Upper lobe of left lung (tissue), 6 donors: ENCODE data around the gene TFG. TPM values are rescaled to one million over a fixed set of nuclear protein-coding genes. Genes with fewer than 3 reads are reported as not detected.

Experiments used
- ATAC-seq, 2 donors: fragments of 200-7000 bp; cut with Tn5 transposase; one replicate each; pipeline ENCODE4 v1.9.1; 2022; ENCODE audit warnings: mild to moderate bottlenecking in 2 of 2, moderate library complexity in 2 of 2; ENCODE audit not compliant: low FRiP score in 2 of 2
- DNase-seq, 2 donors: peaks; one replicate each; pipeline ENCODE4 v3.0.0-alpha.2; 2019 to 2020
- H3K27ac ChIP-seq, 4 donors: fragments of 200-600 bp; sonication (generic); one replicate each; pipeline ENCODE4 v1.5.1; 2016 to 2019
- H3K27me3 ChIP-seq, 4 donors: fragments of 200-600 bp; sonication (generic); one replicate each; pipeline ENCODE4 v1.5.1; 2017 to 2019
- H3K36me3 ChIP-seq, 4 donors: fragments of 200-600 bp; sonication (generic); one replicate each; pipeline ENCODE4 v1.5.1; 2016 to 2019
- H3K4me1 ChIP-seq, 4 donors: fragments of 200-600 bp; sonication (generic); one replicate each; pipeline ENCODE4 v1.5.1; 2018 to 2019
- H3K4me3 ChIP-seq, 4 donors: fragments of 200-600 bp; sonication (generic); one replicate each; pipeline ENCODE4 v1.5.1; 2017 to 2019; ENCODE audit warnings: mild to moderate bottlenecking in 2 of 4, moderate library complexity in 1 of 4
- H3K9me3 ChIP-seq, 4 donors: fragments of 200-600 bp; sonication (generic); one replicate each; pipeline ENCODE4 v1.5.1; 2018 to 2019
- EP300 ChIP-seq, 4 donors: sonication (generic); formaldehyde crosslinking; IDR thresholded peaks; one replicate each; pipeline ENCODE4 v1.5.1; 2017; ENCODE audit warnings: antibody characterized with exemption in 4 of 4, control low read depth in 2 of 4
- POLR2A ChIP-seq, 4 donors: fragments of 450-650 bp; IDR thresholded peaks; one replicate each; pipeline ENCODE4 v1.5.1; 2016 to 2017; ENCODE audit warnings: antibody characterized with exemption in 4 of 4, mild to moderate bottlenecking in 2 of 4
- POLR2AphosphoS5 ChIP-seq, 2 donors: sonication (generic); formaldehyde crosslinking; IDR thresholded peaks; one replicate each; pipeline ENCODE4 v1.5.1; 2017; ENCODE audit warnings: antibody characterized with exemption in 2 of 2
- WGBS, 2 donors: methylation state at CpG; one replicate each; pipeline ENCODE4 v1.1.5; 2017 to 2018; 5-methylcytosine and 5-hydroxymethylcytosine counted together
- total RNA-seq, 6 donors: library from RNA; depleted of rRNA in 4 of 6; stranded (reverse); fragments of >200 nt in 4 of 6; gene quantifications; one replicate each; pipeline versions ENCODE4 v1.1.0 to v1.2.1, GENCODE V29; 2016 to 2021
- TF ChIP-seq, protein P1 (sequence below), 6 experiments: fragments of 450-650 bp in 4 of 6; fragments of 200-600 bp in 2 of 6; sonication (generic) in 2 of 6; IDR thresholded peaks; one replicate each; pipeline ENCODE4 v1.5.1; 2016 to 2019; ENCODE audit warnings: antibody characterized with exemption in 6 of 6
- donor health status: DM: no; HTN: no; CAD: no; lungs with moderate emphysema.
- donor health status: DM: no; HTN: yes; CAD: no; lungs with severe emphysema.

The TFG gene
- total RNA-seq, 6 donors from 2014 or later, result 29.6 to 87.4 (median 55.9) TPM

GRCh38 chr3:100717637-100718487 is 8.6 kb downstream of the TFG start:
- ATAC-seq (no peak), DNase-seq (no peak)
- Histone ChIP-seq H3K4me3 (no peak overlapping the region), H3K27me3 (no peaks in the 10 kb centered on the region), H3K27ac (peak overlapping the region in 1 of 4 donors; percentile 23), H3K36me3 (peaks cover 13 to 61% (median 20%) of the 10 kb centered on the region in 4 donors), H3K4me1 (peaks cover 5 to 17% (median 8%) of the 10 kb centered on the region in 4 donors), H3K9me3 (no peaks in the 10 kb centered on the region)
- WGBS, 2 donors, result 92 to 96% methylated on average over 4 of the region's 4 CpGs
- TF ChIP-seq POLR2AphosphoS5 (IDR thresholded peaks at IDR 0.05) (no peak), POLR2A (IDR thresholded peaks at IDR 0.05) (no peak), EP300 (IDR thresholded peaks at IDR 0.05) (no peak)
- TF ChIP-seq, protein P1, sequence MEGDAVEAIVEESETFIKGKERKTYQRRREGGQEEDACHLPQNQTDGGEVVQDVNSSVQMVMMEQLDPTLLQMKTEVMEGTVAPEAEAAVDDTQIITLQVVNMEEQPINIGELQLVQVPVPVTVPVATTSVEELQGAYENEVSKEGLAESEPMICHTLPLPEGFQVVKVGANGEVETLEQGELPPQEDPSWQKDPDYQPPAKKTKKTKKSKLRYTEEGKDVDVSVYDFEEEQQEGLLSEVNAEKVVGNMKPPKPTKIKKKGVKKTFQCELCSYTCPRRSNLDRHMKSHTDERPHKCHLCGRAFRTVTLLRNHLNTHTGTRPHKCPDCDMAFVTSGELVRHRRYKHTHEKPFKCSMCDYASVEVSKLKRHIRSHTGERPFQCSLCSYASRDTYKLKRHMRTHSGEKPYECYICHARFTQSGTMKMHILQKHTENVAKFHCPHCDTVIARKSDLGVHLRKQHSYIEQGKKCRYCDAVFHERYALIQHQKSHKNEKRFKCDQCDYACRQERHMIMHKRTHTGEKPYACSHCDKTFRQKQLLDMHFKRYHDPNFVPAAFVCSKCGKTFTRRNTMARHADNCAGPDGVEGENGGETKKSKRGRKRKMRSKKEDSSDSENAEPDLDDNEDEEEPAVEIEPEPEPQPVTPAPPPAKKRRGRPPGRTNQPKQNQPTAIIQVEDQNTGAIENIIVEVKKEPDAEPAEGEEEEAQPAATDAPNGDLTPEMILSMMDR (IDR thresholded peaks at IDR 0.05), result no peak

DNA sequence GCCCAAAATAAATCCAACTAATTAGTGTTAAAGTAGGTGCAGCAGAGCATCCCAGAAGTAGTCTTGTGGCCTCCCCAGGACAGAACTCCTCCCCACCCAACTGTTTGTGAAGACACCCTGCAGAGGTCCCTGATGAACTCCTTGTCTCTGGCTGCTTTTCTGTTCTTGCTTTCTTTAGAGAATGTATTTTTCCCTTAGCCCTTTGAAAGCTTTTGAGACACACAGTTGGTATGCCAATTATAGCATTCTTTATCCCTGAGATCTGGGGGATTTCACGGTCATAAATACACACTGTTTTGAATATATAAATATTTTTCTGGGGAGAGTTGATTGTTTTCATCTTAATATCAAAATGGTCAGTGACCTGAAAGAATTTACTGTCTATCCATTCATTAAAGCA is 9.8 kb downstream of the TFG start:
- WGBS, 2 donors, result 45 to 52% methylated on average over 1 of the region's 1 CpG
- Histone ChIP-seq H3K4me1 (peaks cover 3 to 17% (median 8%) of the 10 kb centered on the region in 4 donors), H3K9me3 (no peaks in the 10 kb centered on the region), H3K27me3 (no peaks in the 10 kb centered on the region), H3K4me3 (no peak overlapping the region), H3K27ac (no peak overlapping the region), H3K36me3 (peaks cover 8 to 65% (median 15%) of the 10 kb centered on the region in 4 donors)
- TF ChIP-seq EP300 (IDR thresholded peaks at IDR 0.05) (no peak), POLR2A (IDR thresholded peaks at IDR 0.05) (no peak), POLR2AphosphoS5 (IDR thresholded peaks at IDR 0.05) (no peak)
- TF ChIP-seq, protein P1 (IDR thresholded peaks at IDR 0.05), result no peak
- DNase-seq (no peak), ATAC-seq (no peak)

GRCh38 chr3:100720426-100720825 is 11.1 kb downstream of the TFG start:
- H3K4me1 ChIP-seq, result peaks cover 0 to 10% (median 8%) of the 10 kb centered on the region in 4 donors
- H3K27ac ChIP-seq, result no peak overlapping the region
- no peak overlapping the region for H3K4me3 ChIP-seq
- TF ChIP-seq POLR2A (IDR thresholded peaks at IDR 0.05) (no peak), EP300 (IDR thresholded peaks at IDR 0.05) (no peak), POLR2AphosphoS5 (IDR thresholded peaks at IDR 0.05) (no peak)
- TF ChIP-seq, protein P1 (IDR thresholded peaks at IDR 0.05), result no peak
- ATAC-seq, result no peak
- no peaks in the 10 kb centered on the region for H3K27me3 ChIP-seq
- no peaks in the 10 kb centered on the region for H3K9me3 ChIP-seq
- 84 to 89% methylated on average over 5 of the region's 5 CpGs for WGBS, 2 donors
- peaks cover 5 to 64% (median 14%) of the 10 kb centered on the region in 4 donors for H3K36me3 ChIP-seq
- no peak for DNase-seq

DNA sequence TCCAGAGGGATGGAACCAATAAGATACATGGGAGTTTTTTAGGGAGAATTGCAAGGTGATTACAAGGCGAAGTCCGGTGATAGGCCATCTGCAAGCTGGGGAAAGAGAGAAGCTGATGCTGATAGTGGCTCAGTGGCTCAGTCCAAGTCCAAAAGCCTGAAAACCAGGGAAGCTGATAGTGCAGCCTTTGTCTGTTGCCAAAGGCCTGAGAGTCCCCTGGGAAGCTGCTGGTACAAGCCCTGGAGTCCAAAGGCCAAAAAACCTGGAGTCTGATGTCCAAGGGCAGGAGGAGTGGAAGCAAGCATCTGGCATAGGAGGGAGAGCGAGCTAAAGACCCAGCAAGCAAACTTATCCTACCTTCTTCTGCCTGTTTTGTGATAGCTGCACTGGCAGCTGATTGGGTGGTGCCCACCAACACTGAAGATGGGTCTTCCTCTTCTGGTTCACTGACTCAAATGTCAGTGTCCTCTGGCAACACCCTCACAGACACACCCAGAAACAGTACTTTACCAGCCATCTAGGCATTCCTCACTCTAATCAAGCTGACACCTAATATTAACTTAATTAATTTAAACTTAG is 16.7 kb downstream of the TFG start:
- Histone ChIP-seq H3K36me3 (peaks cover 13 to 77% (median 18%) of the 10 kb centered on the region in 4 donors), H3K27ac (no peak overlapping the region), H3K27me3 (no peaks in the 10 kb centered on the region), H3K4me1 (no peaks in the 10 kb centered on the region), H3K4me3 (no peak overlapping the region), H3K9me3 (no peaks in the 10 kb centered on the region)
- ATAC-seq, result no peak
- TF ChIP-seq, protein P1 (IDR thresholded peaks at IDR 0.05), result no peak
- no peak for TF ChIP-seq EP300 (IDR thresholded peaks at IDR 0.05)
- TF ChIP-seq POLR2AphosphoS5 (IDR thresholded peaks at IDR 0.05), result no peak
- TF ChIP-seq POLR2A (IDR thresholded peaks at IDR 0.05), result no peak
- DNase-seq, result no peak
- WGBS, 2 donors, result 99% methylated on average over 3 of the region's 3 CpGs
